Bronchial epithelial cell (primary cell): ENCODE measurements around the gene OAS1. TPM values are rescaled to one million over a fixed set of nuclear protein-coding genes. Genes with fewer than 3 reads are reported as not detected.

ENCODE experiments used
- DNase-seq: peaks from one replicate; pipeline ENCODE4 v3.0.0-alpha.2; 2010; ENCODE audit warnings: low read depth
- FAIRE-seq: peaks from 2 replicates; lab custom pipeline; 2011; peaks lifted over from hg19 to GRCh38; lab: Jason Lieb, UNC
- H3K27me3 ChIP-seq: 2 replicates; pipeline ENCODE4 v1.5.1; 2011; ENCODE audit warnings: low read length; ENCODE audit not compliant: control insufficient read depth, insufficient read depth
- H3K36me3 ChIP-seq: 2 replicates; pipeline ENCODE4 v1.5.1; 2011; ENCODE audit warnings: low read length; ENCODE audit not compliant: control insufficient read depth, insufficient read depth
- H3K4me3 ChIP-seq: 2 replicates; pipeline ENCODE4 v1.5.1; 2011; ENCODE audit warnings: mild to moderate bottlenecking, low read depth, low read length, control low read depth
- CTCF ChIP-seq: IDR thresholded peaks from 2 replicates; pipeline ENCODE4 v1.5.1; 2011; ENCODE audit warnings: mild to moderate bottlenecking, moderate library complexity, low read length, control low read depth, inconsistent platforms; ENCODE audit not compliant: insufficient read depth, severe bottlenecking
- total RNA-seq: library from RNA; depleted of rRNA; stranded (reverse); fragments of >200 nt; gene quantifications from 2 replicates; pipeline ENCODE4 v1.2.1, GENCODE V29; 2014

OAS1 gene
- total RNA-seq, 1 donor from 2014 or later = 1.3 TPM

DNA sequence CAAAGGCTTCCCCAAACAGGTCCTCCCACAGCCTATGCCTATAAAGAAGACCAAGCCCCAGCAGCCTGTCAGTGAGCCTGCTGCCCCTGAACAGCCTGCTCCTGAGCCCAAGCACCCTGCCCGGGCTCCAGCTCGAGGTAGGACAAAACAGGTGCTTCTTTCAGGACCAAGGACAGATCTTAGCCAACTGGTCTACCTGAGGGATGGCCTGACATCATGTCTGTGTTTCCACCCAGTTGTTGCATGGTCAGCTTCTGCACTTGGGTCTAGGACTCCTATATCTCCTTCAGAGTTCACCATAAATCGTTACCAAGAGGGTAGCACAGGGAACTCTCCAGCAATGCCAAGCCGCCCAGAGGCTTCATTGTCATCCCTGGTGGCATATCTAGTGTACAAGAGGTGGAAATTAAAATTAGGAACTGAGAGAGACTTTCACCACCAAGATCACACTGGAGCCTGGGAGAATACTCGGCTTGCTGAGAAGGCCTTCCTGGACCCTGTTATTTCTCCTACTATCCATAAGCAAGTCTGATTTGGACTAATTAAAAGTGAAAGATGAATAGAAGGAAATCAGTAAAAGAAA is 38.2 kb upstream of the OAS1 start:
- no peak for FAIRE-seq
- no peaks in the 10 kb centered on the region for H3K27me3 ChIP-seq
- H3K36me3 ChIP-seq = no peaks in the 10 kb centered on the region
- no peak for TF ChIP-seq CTCF
- no peak overlapping the region for H3K4me3 ChIP-seq
- peak; percentile 20 for DNase-seq

DNA sequence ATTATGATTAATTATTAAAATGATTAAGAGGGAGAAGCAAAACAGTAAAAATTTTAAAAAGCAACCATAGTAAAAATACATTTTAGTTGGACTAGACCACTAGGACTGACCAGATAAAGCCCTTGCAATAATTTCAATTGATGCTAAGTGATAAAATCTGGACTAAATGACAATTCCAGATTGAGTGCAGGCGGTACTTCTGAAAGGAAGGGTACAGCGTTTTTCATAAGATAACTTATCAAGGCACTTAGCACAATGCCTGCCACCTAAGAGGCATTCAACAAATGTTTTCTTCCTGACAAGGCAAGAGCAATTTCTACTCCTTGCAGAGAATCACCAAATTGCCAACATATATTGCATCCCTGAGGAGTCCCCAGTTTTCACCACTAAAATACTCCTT is 37.7 kb upstream of the OAS1 start:
- H3K4me3 ChIP-seq = no peak overlapping the region
- DNase-seq (no peak), FAIRE-seq (no peak)
- H3K27me3 ChIP-seq = no peaks in the 10 kb centered on the region
- H3K36me3 ChIP-seq = no peaks in the 10 kb centered on the region
- TF ChIP-seq CTCF = no peak

DNA sequence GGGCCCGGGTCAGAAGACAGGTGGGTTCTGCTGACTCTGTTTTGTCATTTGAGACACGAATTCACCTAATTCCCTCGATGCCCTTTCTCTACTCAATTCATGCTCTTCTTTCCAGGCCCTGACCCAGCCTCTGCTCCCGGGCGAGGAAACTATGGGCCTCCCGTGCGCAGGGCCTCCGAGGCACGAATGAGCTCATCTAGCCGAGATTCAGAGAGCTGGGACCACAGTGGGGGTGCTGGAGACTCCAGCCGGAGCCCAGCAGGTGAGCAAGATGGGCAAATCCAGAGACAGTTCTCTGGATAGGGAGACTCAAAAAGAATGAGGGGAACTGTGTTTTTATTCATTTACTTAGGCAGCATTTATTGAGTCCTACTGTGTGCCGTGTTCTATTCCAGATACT is 37.0 kb upstream of the OAS1 start:
- Histone ChIP-seq H3K27me3 (no peaks in the 10 kb centered on the region), H3K4me3 (no peak overlapping the region), H3K36me3 (no peaks in the 10 kb centered on the region)
- DNase-seq = no peak
- FAIRE-seq = no peak
- no peak for TF ChIP-seq CTCF

DNA sequence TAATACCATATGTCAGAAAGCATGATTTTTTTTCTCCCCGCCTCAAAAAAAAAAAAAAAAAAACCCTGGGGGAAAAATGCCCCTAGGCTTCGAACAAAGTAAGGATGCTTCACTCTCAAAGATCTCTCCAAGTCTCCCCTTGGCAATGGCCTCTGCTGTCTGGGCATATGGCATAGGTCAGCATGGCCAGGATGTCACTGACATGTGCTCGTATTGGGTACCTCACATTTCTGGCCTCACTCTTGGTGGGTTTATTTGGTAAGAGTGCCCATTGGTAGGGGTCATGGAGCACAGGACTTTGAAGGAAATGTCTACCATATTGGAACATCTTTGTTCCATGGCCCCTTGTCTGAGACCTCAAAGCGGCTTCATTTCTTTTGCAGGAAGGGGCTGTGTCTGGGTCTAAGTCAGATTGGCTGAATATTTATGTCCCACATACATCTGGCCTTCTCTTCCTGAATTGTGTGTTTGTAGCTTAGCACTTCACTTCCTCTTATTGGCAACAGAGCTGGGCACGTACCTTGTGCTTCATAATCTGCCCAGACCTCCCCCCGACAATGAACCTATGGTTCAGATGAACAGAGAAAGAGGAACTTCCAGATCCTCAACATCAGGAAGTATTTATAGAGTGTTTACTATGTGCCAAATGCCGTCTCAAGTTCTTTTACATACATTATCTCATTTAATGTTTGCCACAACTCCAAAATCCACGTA is 36.3 kb upstream of the OAS1 start:
- DNase-seq (no peak), FAIRE-seq (no peak)
- Histone ChIP-seq H3K4me3 (no peak overlapping the region), H3K36me3 (no peaks in the 10 kb centered on the region), H3K27me3 (no peaks in the 10 kb centered on the region)
- no peak for TF ChIP-seq CTCF

- no peak for FAIRE-seq
- Histone ChIP-seq H3K27me3 (no peaks in the 10 kb centered on the region), H3K36me3 (no peaks in the 10 kb centered on the region), H3K4me3 (no peak overlapping the region)
- TF ChIP-seq CTCF = no peak
- no peak for DNase-seq
Measured at GRCh38 chr12:112875608-112876007, 31.2 kb upstream of the OAS1 start.
